GM12878 (cell line): ENCODE data around the gene RPS16. TPM values are rescaled to one million over a fixed set of nuclear protein-coding genes. Genes with fewer than 3 reads are reported as not detected.

ENCODE experiments used
- ATAC-seq: fragments of 200-7000 bp; cut with Tn5 transposase; 3 replicates; pipeline ENCODE4 v1.9.1; 2020; ENCODE audit warnings: mild to moderate bottlenecking, moderate library complexity
- BruUV-seq: library from RNA; stranded (reverse); fragments of 400-500 nt; replicated peaks from 2 replicates; lab custom pipeline; 2021; lab: Mats Ljungman, UMichigan
- CTCF ChIA-PET: fragments of 300-600 bp; sonication (Branson Sonifier 250); formaldehyde crosslinking; extraction: SDS; loops from one replicate; lab custom pipeline; 2021; ENCODE audit warnings: inconsistent platforms; lab: Yijun Ruan, JAX
- POLR2A ChIA-PET: fragments of 350-600 bp; formaldehyde crosslinking; extraction: SDS; loops from one replicate; lab custom pipeline; 2021; ENCODE audit warnings: inconsistent platforms; lab: Charles Lee
- RAD21 ChIA-PET: fragments of 300-600 bp; sonication (Branson Sonifier 250); formaldehyde crosslinking; loops from one replicate; lab custom pipeline; 2023; ENCODE audit warnings: antibody characterized with exemption; ENCODE audit not compliant: unreplicated experiment; lab: Charles Lee
- SMC1A ChIA-PET: fragments of 300-600 bp; sonication (Branson Sonifier 250); formaldehyde crosslinking; loops from one replicate; lab custom pipeline; 2023; ENCODE audit not compliant: unreplicated experiment, uncharacterized antibody; lab: Charles Lee
- DNase-seq: peaks from one replicate; pipeline ENCODE4 v3.0.0-alpha.2; 2011; ENCODE audit warnings: low read depth, low spot score
- FAIRE-seq: peaks from 3 replicates; lab custom pipeline; 2011; peaks lifted over from hg19 to GRCh38; lab: Jason Lieb, UNC
- H2AFZ ChIP-seq: 2 replicates; pipeline ENCODE4 v1.6.0; 2011; ENCODE audit warnings: low read depth, low read length, control low read depth; ENCODE audit not compliant: control insufficient read depth
- H3K27ac ChIP-seq: 2 replicates; pipeline ENCODE4 v1.5.1; 2011; ENCODE audit warnings: control low read depth; ENCODE audit not compliant: control insufficient read depth, insufficient read depth
- H3K27me3 ChIP-seq, 2 experiments: replicated peaks in 1 of 2; 2 replicates each; pipeline versions ENCODE4 v1.6.0 to v1.6.1; 2011; ENCODE audit warnings: low read length in 1 of 2; ENCODE audit not compliant: control insufficient read depth in 2 of 2, insufficient read depth in 2 of 2
- H3K36me3 ChIP-seq, 2 experiments: 2 replicates each; pipeline ENCODE4 v1.5.1; 2011; ENCODE audit warnings: low read length in 1 of 2; ENCODE audit not compliant: control insufficient read depth in 2 of 2, insufficient read depth in 2 of 2
- H3K4me1 ChIP-seq: 2 replicates; pipeline ENCODE4 v1.6.1; 2011; ENCODE audit warnings: mild to moderate bottlenecking, low read length, moderate library complexity, mixed read lengths; ENCODE audit not compliant: control insufficient read depth, insufficient read depth
- H3K4me2 ChIP-seq: 2 replicates; pipeline ENCODE4 v1.6.0; 2011; ENCODE audit warnings: control low read depth; ENCODE audit not compliant: control insufficient read depth, insufficient read depth
- H3K4me3 ChIP-seq: fragments of 200-600 bp; sonication (generic); 2 replicates; pipeline ENCODE4 v1.5.1; 2016
- H3K79me2 ChIP-seq: 2 replicates; pipeline ENCODE4 v1.6.0; 2011; ENCODE audit warnings: low read length; ENCODE audit not compliant: control insufficient read depth, insufficient read depth
- H3K9ac ChIP-seq: 2 replicates; pipeline ENCODE4 v1.8.0; 2011; ENCODE audit warnings: low read length, control low read depth, mixed read lengths; ENCODE audit not compliant: control insufficient read depth, insufficient read depth
- H3K9me3 ChIP-seq: replicated peaks from 3 replicates; pipeline ENCODE4 v1.5.1; 2011; ENCODE audit warnings: mild to moderate bottlenecking, low read length; ENCODE audit not compliant: control insufficient read depth, insufficient read depth
- H4K20me1 ChIP-seq: 2 replicates; pipeline ENCODE4 v1.6.0; 2011; ENCODE audit not compliant: control insufficient read depth, insufficient read depth
- ATF7 ChIP-seq: fragments of 450-650 bp; IDR thresholded peaks from 2 replicates; pipeline ENCODE4 v1.6.1; 2016; ENCODE audit warnings: low read depth, mild to moderate bottlenecking
- CBFB ChIP-seq: IDR thresholded peaks from 2 replicates; pipeline ENCODE4 v1.6.1; 2016; ENCODE audit warnings: antibody characterized with exemption, low read depth
- CHD4 ChIP-seq: fragments of 200-600 bp; sonication (generic); IDR thresholded peaks from 2 replicates; pipeline ENCODE4 v1.6.1; 2016; ENCODE audit warnings: mild to moderate bottlenecking
- IKZF1 ChIP-seq: fragments of 450-650 bp; conservative IDR thresholded peaks from 2 replicates; pipeline ENCODE4 v1.6.1; 2017; ENCODE audit warnings: antibody characterized with exemption, mild to moderate bottlenecking
- IKZF2 ChIP-seq, 2 experiments: fragments of 450-650 bp; IDR thresholded peaks; 2 replicates each; pipeline ENCODE4 v1.6.1; 2017; ENCODE audit warnings: mild to moderate bottlenecking in 2 of 2, moderate library complexity in 2 of 2
- IRF3 ChIP-seq: fragments of 450-650 bp; IDR thresholded peaks from 2 replicates; pipeline ENCODE4 v1.6.1; 2014; ENCODE audit warnings: mild to moderate bottlenecking
- RAD51 ChIP-seq: fragments of 450-650 bp; IDR thresholded peaks from 2 replicates; pipeline ENCODE4 v1.6.1; 2016; ENCODE audit warnings: moderate library complexity, mild to moderate bottlenecking, inconsistent platforms
- ZBED1 ChIP-seq: IDR thresholded peaks from 2 replicates; pipeline ENCODE4 v1.6.1; 2016; ENCODE audit warnings: borderline replicate concordance
- ZNF207 ChIP-seq: fragments of 450-650 bp; IDR thresholded peaks from 2 replicates; pipeline ENCODE4 v1.6.1; 2014; ENCODE audit warnings: antibody characterized with exemption, mild to moderate bottlenecking, borderline replicate concordance
- WGBS: methylation state at CpG from one replicate; pipeline ENCODE4 v1.1.6; 2016; ENCODE audit warnings: low lambda C conversion rate; ENCODE audit not compliant: insufficient replicate concordance, insufficient coverage; ENCODE audit errors: missing lambda C conversion rate; 5-methylcytosine and 5-hydroxymethylcytosine counted together
- in situ Hi-C: fragments of 300-500 bp; cut with MboI; formaldehyde crosslinking; loops from 9 replicates; pipeline ENCODE4 v1.14.3; 2018; ENCODE audit warnings: mixed read lengths
- intact Hi-C: fragments of 100-400 bp; cut with micrococcal nuclease; formaldehyde crosslinking; loops from one replicate; pipeline ENCODE4 v1.14.2; 2022; ENCODE audit not compliant: unreplicated experiment
- polyA plus RNA-seq, 11 experiments: library from polyadenylated mRNA; depleted of rRNA in 4 of 11; unstranded in 6 of 11; stranded (reverse) in 5 of 11; fragments of >200 nt; fragmentation: Nextera tagmentation in 4 of 11; fragmentation: Illumina TruSeq in 1 of 11; extraction: Ambion mirVana in 4 of 11; extraction: Trizol in 1 of 11; gene quantifications; 1 replicate in 1 of 11; 2 replicates in 10 of 11; pipeline versions ENCODE4 v1.2.1 to v1.2.3, GENCODE V29; 2011 to 2016; ENCODE audit warnings: inconsistent platforms in 2 of 11, missing spikeins in 2 of 11, low read depth in 1 of 11
- total RNA-seq, 4 experiments: library from RNA; depleted of rRNA in 3 of 4; stranded (reverse); fragments of >200 nt in 3 of 4; fragmentation: Illumina TruSeq in 1 of 4; extraction: Trizol in 1 of 4; gene quantifications; 2 replicates each; pipeline versions ENCODE4 v1.2.1 to v1.2.3, GENCODE V29; 2013 to 2021
- TF ChIP-seq, protein P1 (sequence below): IDR thresholded peaks from 2 replicates; pipeline ENCODE4 v1.6.1; 2012; ENCODE audit warnings: low read length, inconsistent platforms

Gene RPS16
- total and polyA plus RNA-seq, 10 of the 15 experiments (the other 5 are each of a cell fraction or from before 2014, with no cell fraction given): 148 to 4,810 (median 2,343) TPM

- H3K79me2 ChIP-seq: peaks cover 36% of the 10 kb centered on the region
- peak overlapping the region; percentile 81 for H3K27ac ChIP-seq
- no peak for FAIRE-seq
- ChIA-PET CTCF (interaction anchor here (0.6 to 1.7 kb wide), 13 partner anchors 9 to 100 kb away, joined by 3 to 15 read pairs (median 5); partner anchors contain the start of genes PLEKHG2 and SUPT5H), POLR2A (interaction anchor here (0.6 to 1.9 kb wide), 18 partner anchors 10 to 397 kb away, joined by 3 to 40 read pairs (median 5); partner anchors contain the start of genes MED29, PAF1, PLEKHG2 and SAMD4B)
- TF ChIP-seq ZNF207 (no peak), IKZF2 (IDR thresholded peaks at IDR 0.05) (peak in 1 of 2 experiments; percentile 48; a peak in 1 of 4 replicates), IKZF1 (no peak), IRF3 (no peak), CBFB (no peak), ZBED1 (0 out of 2 replicates have a peak, but pooled peaks have one; percentile 9), RAD51 (0 out of 2 replicates have a peak, but pooled peaks have one; percentile 13), ATF7 (no peak), CHD4 (no peak)
- TF ChIP-seq, protein P1, sequence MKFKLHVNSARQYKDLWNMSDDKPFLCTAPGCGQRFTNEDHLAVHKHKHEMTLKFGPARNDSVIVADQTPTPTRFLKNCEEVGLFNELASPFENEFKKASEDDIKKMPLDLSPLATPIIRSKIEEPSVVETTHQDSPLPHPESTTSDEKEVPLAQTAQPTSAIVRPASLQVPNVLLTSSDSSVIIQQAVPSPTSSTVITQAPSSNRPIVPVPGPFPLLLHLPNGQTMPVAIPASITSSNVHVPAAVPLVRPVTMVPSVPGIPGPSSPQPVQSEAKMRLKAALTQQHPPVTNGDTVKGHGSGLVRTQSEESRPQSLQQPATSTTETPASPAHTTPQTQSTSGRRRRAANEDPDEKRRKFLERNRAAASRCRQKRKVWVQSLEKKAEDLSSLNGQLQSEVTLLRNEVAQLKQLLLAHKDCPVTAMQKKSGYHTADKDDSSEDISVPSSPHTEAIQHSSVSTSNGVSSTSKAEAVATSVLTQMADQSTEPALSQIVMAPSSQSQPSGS: no peak
- TF ChIP-seq, all 136 proteins: peak for 3
- ChIA-PET RAD21 (interaction anchor here (0.6 to 1.6 kb wide), 12 partner anchors 9 to 534 kb away, joined by 3 to 12 read pairs (median 4); partner anchors contain the start of genes EID2B, PLEKHG2, PSMC4 and SAMD4B), SMC1A (interaction anchor here (0.7 to 1.7 kb wide), 9 partner anchors 22 to 104 kb away, joined by 3 to 9 read pairs (median 5); partner anchors contain the start of genes EID2B, MED29, PAF1 and PLEKHG2)
- DNase-seq (no peak), ATAC-seq (no peak)
- TSS peak; percentile 99 for BruUV-seq
- in situ Hi-C loops (no loop called here), intact Hi-C loops (loop anchor here (1.0 kb wide), 1 partner anchor 24 kb away; the partner anchor contains the start of gene PLEKHG2)
- H3K9ac ChIP-seq: peak overlapping the region; percentile 86
- no peaks in the 10 kb centered on the region; the same call in 1 of the 2 replicates for H4K20me1 ChIP-seq
- no peaks in the 10 kb centered on the region for H3K27me3 ChIP-seq
- H3K4me3 ChIP-seq: peak overlapping the region; percentile 71
- H3K36me3 ChIP-seq: peaks cover 10 to 15% of the 10 kb centered on the region in 2 experiments
- H2AFZ ChIP-seq: peak overlapping the region; percentile 65
- WGBS: 0% methylated on average over 2 of the region's 2 CpGs
- no peaks in the 10 kb centered on the region for H3K9me3 ChIP-seq
- H3K4me2 ChIP-seq: peak overlapping the region; percentile 87
- peaks cover 31% of the 10 kb centered on the region for H3K4me1 ChIP-seq
These were observed 584 bp upstream of the RPS16 start for GRCh38 chr19:39436350-39436716.
